GM18508 (cell line): ENCODE results near the gene RALBP1.
"Not testable (repeated sequence)": the region's sequence is repeated elsewhere in the genome, so short reads cannot be mapped to it uniquely, and the experiment has no call there.

ENCODE experiments used
- ATAC-seq: cut with Tn5 transposase; IDR thresholded peaks from one replicate; pipeline ENCODE4 v1.9.1; 2021; ENCODE audit warnings: moderate number of reproducible peaks; ENCODE audit not compliant: insufficient read depth, unreplicated experiment

The RALBP1 gene

DNA sequence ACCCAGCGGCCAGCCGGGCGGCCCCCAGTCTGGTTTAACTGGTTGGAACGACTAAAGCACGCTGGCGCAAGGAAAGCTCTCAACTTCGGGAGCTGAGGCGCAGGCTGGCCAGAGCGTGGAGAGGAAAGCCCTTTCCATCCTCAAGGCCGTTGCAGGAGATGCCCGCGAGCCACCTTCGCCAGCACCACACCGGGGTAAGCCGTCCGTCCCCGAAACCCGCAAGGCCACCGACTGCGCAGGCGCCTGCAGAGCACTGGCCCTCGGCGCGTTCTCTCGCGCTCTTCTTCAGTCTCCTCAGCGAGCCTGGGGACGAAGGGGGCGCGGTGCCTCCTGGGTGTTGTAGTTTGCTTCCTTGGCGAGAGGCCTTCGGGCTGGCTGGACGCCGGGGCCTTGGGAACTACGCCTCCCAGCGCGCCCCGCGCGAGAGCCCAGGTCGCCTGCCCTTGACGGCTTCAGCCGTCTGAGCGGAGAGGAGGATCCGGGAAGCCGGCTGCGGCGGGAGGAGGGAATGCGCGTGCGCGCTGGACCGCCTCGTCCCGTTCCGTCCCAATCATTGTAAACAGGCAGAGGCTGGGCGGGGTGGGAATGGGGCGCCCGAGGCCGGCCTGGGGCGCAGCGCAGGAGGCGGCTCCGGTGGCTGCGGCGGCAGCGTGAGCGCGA is at the start of gene RALBP1:
Gene RALBP1, plus strand, starts transcription at position 531 of the 660 bp plus-strand sequence. CDS start 37,533 bp downstream, outside the sequence.
- ATAC-seq = peak; percentile 83

- ATAC-seq = no peak
Observed at GRCh38 chr18:9426753-9427152, 48.6 kb upstream of the RALBP1 start.

DNA sequence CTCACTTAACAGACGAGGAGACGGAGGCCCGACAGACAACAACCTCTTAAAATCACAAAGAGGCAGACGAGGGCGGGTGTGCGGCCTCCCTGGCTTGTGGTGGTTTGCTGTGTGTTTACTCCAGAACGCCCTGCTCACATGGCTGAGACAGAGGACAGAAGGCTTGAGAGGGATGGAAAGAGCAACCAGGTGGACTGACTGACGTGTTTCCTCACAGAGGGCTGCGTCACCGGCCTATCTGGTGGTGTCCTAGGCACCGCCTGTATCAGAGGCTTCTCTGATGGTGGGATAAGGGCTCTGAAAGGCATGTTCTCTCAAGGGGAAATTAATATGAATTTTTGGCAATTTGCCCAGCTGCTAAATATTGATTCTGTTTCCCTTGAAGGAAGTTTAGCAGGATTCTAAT is 47.0 kb upstream of the RALBP1 start:
- no peak for ATAC-seq

GRCh38 chr18:9428862-9429661 is 46.3 kb upstream of the RALBP1 start:
- no peak for ATAC-seq

DNA sequence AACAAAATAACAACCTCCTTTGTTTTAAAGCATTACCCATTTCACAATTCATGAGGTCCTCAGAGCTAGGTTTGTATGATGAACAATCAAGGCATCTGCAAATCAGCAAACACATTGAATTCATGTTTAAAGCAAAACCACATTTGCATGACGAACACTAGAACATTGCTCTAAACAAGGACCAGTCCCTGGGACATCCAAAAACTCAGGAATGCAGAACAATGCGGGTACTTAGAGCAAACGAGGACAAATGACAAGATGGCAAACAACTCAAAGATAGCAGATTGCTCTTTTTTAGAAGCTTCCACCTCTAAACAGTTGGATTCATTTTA is 45.7 kb upstream of the RALBP1 start:
- ATAC-seq = no peak

- ATAC-seq = not testable (repeated sequence)
Observed at GRCh38 chr18:9430315-9430714, 45.0 kb upstream of the RALBP1 start.

DNA sequence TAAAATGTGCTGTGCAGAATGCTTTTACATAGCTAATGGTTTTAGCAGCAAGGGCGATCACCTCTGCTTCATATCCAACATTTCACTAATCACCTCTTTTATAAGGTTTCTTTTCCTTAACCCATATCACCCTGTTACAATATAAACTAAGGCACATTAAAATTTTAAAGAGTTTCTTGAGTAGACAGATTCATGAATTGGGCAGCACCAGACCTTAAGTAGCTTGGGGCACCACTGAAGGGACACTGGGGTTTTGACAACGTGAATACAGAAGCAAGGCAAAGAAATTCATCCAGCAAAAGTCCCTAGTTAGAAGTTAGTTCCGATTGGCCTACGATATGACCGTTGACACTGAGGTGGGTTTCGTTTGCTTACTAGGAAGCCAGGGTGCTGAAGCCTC is 44.0 kb upstream of the RALBP1 start:
- ATAC-seq = no peak

GRCh38 chr18:9433122-9433521 is 42.2 kb upstream of the RALBP1 start:
- ATAC-seq = not testable (repeated sequence)

DNA sequence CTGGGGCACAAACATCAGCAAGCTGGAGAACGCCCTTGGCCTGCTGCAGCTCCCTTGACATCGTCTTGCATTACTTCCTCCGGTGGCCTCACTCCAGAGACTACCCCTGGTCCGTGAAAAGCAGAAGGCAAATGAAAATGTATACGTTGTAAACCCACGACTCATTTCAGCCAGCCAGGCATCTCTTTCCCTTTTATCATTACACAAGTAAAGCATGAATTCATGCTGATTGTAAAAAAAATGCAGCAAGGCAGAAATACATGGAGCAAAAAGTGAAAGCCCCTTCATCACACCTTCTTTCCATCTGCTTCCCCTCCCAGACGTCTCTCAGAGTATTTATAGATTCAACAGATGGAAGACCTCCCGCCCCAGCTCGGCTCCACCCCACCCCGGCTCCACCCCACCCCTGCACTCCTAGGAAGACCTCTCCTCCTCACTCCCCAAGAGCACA is 41.6 kb upstream of the RALBP1 start:
- no peak for ATAC-seq

DNA sequence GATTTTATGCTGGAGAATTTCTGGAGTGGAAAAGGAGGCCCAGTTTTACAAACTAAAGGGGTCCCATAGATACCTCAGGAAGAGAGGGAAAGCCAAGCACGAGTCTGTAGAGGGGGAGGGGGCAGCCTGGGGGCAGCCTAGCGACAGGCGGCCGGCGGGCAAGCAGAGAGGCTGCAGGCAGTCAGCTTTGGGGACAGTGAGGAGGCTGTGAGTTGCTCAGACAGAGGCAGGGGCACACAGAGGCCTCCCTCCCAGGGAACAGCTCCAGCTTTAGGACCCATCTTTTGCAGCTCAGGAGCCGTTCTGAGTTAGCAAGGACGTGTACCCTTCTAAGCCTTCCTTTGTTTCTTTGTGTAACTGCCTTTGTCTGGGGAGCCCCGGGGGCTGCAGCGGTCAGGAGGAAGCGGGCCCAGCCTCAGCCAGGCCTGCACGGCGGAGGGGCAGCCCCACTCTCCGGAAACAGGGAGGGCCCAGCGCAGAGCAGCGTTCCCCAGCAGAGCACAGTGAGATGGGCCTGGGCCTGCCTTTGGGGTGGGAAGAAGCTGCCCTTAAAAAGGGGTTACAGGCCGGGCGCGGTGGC is 41.1 kb upstream of the RALBP1 start:
- no peak for ATAC-seq

DNA sequence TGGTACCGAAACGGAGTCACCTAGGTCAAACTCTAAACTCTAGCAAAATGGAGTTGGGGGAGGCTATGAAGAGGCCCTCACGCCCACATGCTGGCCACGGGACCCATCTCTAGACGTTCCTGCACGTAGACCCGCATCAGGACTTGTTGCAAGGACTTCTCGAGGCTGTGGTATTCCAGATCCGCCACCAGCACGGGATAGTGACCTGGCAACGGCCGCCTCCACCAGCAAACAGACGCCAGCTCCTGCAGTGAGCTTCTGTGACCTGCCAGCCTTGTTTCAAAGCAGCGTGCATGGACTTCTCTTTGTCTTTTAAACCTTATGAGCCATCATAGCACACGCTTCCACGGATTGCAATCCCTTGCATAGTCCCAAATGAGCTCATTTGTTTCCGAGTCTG is 40.3 kb upstream of the RALBP1 start:
- ATAC-seq = no peak

DNA sequence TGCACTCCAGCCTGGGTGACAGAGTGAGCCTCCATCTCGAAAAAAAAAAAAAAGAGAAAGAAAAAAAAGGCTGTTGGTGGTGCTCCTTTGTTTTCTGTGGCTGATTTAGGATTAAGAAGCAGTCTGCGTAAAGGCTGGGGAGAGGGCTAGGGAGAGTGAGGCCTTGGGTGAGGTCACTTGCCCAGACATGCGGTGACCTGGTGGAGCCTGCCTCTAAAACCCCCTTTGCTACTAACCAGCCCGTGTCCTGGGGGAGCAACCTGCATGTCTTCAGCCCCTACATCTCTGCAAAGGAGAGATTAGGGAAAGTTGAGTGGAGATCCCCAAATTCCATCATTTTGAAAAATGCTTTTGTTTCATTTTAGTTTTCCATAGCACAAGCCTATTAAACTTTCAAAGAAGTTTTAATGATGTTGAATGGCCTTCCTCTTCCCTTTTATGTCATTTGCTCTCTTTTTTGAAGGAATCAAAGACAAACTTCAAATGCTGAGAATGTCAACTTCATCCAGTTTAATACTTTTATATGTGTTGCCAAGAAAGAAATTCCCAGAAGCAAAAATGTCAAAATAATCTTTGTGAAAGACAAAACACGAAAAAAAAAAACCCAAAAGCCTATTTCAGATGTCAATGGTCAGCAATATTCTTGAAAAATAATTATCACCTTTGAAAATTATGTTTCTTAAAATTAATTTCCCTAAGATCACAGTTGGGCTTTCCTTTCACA is 38.9 kb upstream of the RALBP1 start:
- no peak for ATAC-seq

DNA sequence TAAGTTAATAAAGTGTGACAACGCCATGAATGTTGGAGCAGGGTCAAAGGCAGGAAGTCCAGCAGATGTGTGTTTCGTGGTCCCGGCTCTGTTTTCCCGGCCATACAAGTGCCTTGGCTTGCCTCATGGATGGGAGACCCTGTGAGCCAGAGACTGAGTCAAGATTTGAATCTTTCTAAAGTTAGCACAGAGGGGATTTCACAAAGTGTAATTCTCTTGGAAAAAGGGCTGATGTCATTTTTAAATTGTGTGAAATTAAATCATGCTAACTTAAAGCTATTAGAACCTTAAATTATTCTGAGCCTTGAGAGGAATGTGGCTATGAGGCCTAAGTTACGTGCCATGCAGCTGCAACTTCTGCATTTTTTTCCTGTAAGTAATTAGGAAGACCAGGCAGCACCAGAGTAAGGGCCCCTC is 38.3 kb upstream of the RALBP1 start:
- ATAC-seq = no peak

DNA sequence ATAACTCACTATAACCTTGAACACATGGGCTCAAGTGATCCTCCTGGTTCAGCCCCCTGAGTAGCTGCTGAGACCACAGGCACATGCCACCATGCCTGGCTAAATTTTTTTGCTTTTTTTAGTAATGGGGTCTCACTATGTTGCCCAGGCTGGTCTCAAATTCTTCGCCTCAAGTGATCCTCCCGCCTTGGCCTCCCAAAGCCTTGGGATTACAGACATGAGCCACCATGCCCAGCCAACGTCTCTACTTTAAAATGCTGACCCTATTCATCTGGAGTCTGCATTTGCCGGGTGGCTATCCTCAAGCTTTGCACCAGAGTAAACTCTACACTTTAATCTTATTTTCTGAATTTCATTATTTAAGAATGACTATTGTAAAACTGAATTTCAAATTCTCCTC is 37.6 kb upstream of the RALBP1 start:
- no peak for ATAC-seq

DNA sequence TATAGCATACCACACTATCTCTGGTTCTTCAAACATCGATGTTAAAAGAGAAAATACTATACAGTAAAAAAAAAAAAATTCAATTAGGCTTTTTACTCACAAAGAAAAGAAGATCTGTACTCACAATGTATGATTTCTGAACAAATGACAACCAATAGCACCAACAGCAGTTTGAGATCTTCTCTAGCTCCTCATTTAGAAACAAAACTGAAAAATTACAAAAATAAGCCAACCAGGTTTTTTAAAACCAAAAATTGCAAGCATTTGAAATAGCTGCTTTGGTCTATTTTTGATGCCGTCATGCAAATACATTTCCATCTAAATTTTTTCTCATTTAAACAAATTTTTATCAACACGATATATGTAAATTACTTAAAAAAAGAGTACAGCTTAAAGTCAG is 34.3 kb upstream of the RALBP1 start:
- ATAC-seq = no peak

- ATAC-seq = no peak
Observed at GRCh38 chr18:9444549-9444948, 30.8 kb upstream of the RALBP1 start.

GRCh38 chr18:9446839-9447238 is 28.5 kb upstream of the RALBP1 start:
- no peak for ATAC-seq

DNA sequence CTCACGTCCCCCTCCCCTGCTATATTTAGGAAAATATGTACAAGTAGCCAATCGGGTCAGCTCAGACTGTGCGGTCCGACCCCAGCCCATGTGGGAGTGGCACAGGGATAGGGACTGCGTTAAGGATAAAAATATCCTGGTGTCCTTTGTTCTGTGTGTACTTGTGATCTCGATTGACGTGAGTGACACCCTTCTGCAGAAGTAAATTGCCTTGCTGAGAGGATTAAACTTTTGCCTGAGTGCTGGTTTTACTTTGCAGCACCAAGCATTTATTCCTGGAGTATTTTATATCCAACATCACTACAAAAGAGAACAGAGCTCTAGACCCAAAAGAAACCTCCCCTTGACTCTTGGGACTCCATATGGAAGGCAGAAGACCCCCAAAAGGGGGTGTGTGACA is 28.0 kb upstream of the RALBP1 start:
- no peak for ATAC-seq

- no peak for ATAC-seq
Observed at GRCh38 chr18:9449600-9450414, 25.5 kb upstream of the RALBP1 start.

DNA sequence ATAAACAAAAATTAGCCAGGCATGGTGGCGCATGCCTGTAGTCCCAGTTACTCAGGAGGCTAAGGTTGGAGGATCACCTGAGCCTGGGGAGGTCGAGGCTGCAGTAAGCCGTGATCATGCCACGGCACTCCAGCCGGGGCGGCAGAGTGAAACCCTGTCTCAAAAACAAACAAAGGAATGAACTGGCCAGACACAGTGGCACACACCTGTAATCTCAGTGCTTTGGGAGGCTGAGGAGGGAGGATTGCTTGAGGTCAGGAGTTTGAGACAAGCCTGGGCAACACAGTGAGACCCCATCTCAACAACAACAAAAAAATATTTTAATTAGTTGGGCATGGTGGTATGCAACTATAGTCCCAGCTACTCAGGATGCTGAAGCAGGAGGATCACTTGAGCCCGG is 24.4 kb upstream of the RALBP1 start:
- not testable (repeated sequence) for ATAC-seq
